Immature natural killer cell (primary cell): Measurements from ENCODE around the gene NAT10. TPM values are rescaled to one million over a fixed set of nuclear protein-coding genes. Genes with fewer than 3 reads are reported as not detected.
"Not testable (repeated sequence)": the region's sequence is repeated elsewhere in the genome, so short reads cannot be mapped to it uniquely, and the experiment has no call there.

ENCODE experiments used
- DNase-seq, 3 donors: peaks; one replicate each; pipeline ENCODE4 v3.0.0; 2022; ENCODE audit warnings: mixed read lengths in 1 of 3
- H3K27ac Mint-ChIP-seq, 6 donors: one replicate each; pipeline ENCODE4 v1.8.0; 2020; ENCODE audit warnings: mixed read lengths in 6 of 6, mild to moderate bottlenecking in 5 of 6, inconsistent platforms in 4 of 6, moderate library complexity in 3 of 6
- H3K27me3 Mint-ChIP-seq, 3 donors: one replicate each; pipeline ENCODE4 v1.8.0; 2020 to 2021; ENCODE audit warnings: low read depth in 3 of 3, mild to moderate bottlenecking in 3 of 3, mixed read lengths in 3 of 3, moderate library complexity in 3 of 3, inconsistent platforms in 1 of 3
- H3K36me3 Mint-ChIP-seq, 3 donors: one replicate each; pipeline ENCODE4 v1.8.0; 2020; ENCODE audit warnings: mixed read lengths in 3 of 3, inconsistent platforms in 2 of 3, mild to moderate bottlenecking in 2 of 3
- H3K4me1 Mint-ChIP-seq, 2 donors: one replicate each; pipeline ENCODE4 v1.8.0; 2020; ENCODE audit warnings: inconsistent platforms in 2 of 2, mild to moderate bottlenecking in 2 of 2, mixed read lengths in 2 of 2, moderate library complexity in 1 of 2
- H3K4me3 Mint-ChIP-seq, 5 donors: one replicate each; pipeline ENCODE4 v1.8.0; 2020; ENCODE audit warnings: mild to moderate bottlenecking in 5 of 5, mixed read lengths in 5 of 5, inconsistent platforms in 3 of 5, moderate library complexity in 3 of 5
- H3K9me3 Mint-ChIP-seq, 6 donors: one replicate each; pipeline ENCODE4 v1.8.0; 2020; ENCODE audit warnings: mild to moderate bottlenecking in 6 of 6, mixed read lengths in 6 of 6, inconsistent platforms in 4 of 6, moderate library complexity in 3 of 6
- polyA plus RNA-seq, 3 donors: library from polyadenylated mRNA; unstranded; fragments of 300-500 nt; fragmentation: Illumina TruSeq; gene quantifications; one replicate each; pipeline ENCODE4 v1.2.3, GENCODE V29; 2021

Gene NAT10
- polyA plus RNA-seq, 3 donors from 2014 or later, result 7.7 to 31.8 (median 16.8) TPM

GRCh38 chr11:34075178-34075820 lies 30.1 kb upstream of the NAT10 start:
- Mint-ChIP-seq H3K27ac (peak overlapping the region in 4 of 6 donors; percentile 11 to 75 (median 19)), H3K9me3 (no peaks in the 10 kb centered on the region), H3K27me3 (peaks cover 0 to 1% (median 0%) of the 10 kb centered on the region in 3 donors), H3K4me1 (peaks cover 33 to 72% of the 10 kb centered on the region in 2 donors), H3K36me3 (peaks cover 16 to 34% (median 20%) of the 10 kb centered on the region in 3 donors), H3K4me3 (no peak overlapping the region)
- DNase-seq, result no peak

DNA sequence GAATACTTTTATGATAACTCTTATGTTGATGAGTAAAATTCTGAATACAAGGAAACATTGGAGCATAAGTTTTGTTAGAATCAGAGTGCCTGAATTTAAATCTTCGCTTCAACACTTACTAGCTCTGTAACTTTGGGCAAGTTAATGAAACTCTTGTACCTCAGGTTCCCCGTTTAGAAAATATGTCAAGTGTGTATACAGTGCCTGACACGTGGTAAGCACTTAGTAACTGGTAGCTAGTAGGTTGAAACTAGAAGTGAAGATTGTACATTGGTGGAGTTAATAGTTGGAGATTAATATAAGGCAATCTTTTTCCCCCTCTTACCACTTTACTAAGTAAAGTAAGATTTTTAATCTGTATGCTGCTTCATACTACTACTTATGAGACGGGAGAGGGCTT lies 24.8 kb upstream of the NAT10 start:
- no peak for DNase-seq
- Mint-ChIP-seq H3K4me1 (peaks cover 6 to 42% of the 10 kb centered on the region in 2 donors), H3K27ac (no peak overlapping the region), H3K27me3 (peaks cover 0 to 1% (median 0%) of the 10 kb centered on the region in 3 donors), H3K9me3 (no peaks in the 10 kb centered on the region), H3K36me3 (peaks cover 24 to 58% (median 38%) of the 10 kb centered on the region in 3 donors), H3K4me3 (no peak overlapping the region)

DNA sequence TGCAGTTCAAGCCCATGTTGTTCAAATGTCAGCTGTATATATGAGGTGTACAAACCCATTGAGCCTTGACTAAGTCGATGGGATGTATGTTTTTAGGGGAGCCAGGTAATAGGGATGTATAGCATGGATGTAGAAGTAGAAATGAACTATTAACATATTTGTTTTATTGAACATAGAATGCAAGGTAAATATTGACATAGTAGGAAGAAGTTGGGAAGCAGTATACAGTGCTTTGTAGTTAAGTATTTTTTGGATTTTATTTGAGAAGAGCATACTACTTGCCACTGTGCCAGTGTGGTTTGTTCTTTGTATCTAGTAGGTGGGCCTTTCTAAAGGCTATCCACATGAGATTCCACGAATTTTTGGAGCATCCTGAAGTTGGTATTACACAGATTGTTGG lies 20.8 kb upstream of the NAT10 start:
- Mint-ChIP-seq H3K27ac (peak overlapping the region in 4 of 6 donors; percentile 0 to 88 (median 39)), H3K36me3 (peaks cover 8 to 58% (median 32%) of the 10 kb centered on the region in 3 donors)

GRCh38 chr11:34086554-34087283 lies 18.7 kb upstream of the NAT10 start:
- DNase-seq, result peak in 1 of 3 donors; percentile 19
- H3K9me3 Mint-ChIP-seq, result no peaks in the 10 kb centered on the region
- H3K27me3 Mint-ChIP-seq, result peaks cover 0 to 2% (median 0%) of the 10 kb centered on the region in 3 donors
- H3K4me1 Mint-ChIP-seq, result peaks cover 4 to 33% of the 10 kb centered on the region in 2 donors
- peak overlapping the region in 3 of 6 donors; percentile 17 to 73 (median 53) for H3K27ac Mint-ChIP-seq
- peak overlapping the region in 2 of 5 donors; percentile 40 to 55 for H3K4me3 Mint-ChIP-seq
- peaks cover 17 to 65% (median 38%) of the 10 kb centered on the region in 3 donors for H3K36me3 Mint-ChIP-seq

More for the DNA sequence above, 20.8 kb upstream of the NAT10 start:
- Mint-ChIP-seq H3K4me1 (peaks cover 4 to 33% of the 10 kb centered on the region in 2 donors), H3K4me3 (no peak overlapping the region), H3K27me3 (peaks cover 0 to 3% (median 0%) of the 10 kb centered on the region in 3 donors), H3K9me3 (no peaks in the 10 kb centered on the region)
- no peak for DNase-seq

DNA sequence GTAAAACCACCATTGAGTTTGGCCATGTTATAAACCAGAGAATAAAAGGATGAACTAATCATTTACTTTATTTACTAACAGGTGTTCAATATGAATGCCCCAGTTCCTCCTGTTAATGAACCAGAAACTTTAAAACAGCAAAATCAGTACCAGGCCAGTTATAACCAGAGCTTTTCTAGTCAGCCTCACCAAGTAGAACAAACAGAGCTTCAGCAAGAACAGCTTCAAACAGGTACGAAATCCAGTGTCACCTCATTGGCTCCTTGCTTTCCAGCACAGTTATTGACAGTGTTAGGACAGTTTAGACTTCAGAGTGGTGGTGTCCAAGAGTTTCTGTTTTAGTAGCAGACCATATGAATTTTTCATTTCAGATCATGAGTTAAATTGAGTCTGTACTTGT lies 13.6 kb upstream of the NAT10 start:
- Mint-ChIP-seq H3K27me3 (peaks cover 0 to 2% (median 0%) of the 10 kb centered on the region in 3 donors), H3K4me3 (no peak overlapping the region), H3K4me1 (peaks cover 1 to 12% of the 10 kb centered on the region in 2 donors), H3K27ac (peak overlapping the region in 4 of 6 donors; percentile 4 to 66 (median 34)), H3K9me3 (no peaks in the 10 kb centered on the region), H3K36me3 (peaks cover 19 to 55% (median 21%) of the 10 kb centered on the region in 3 donors)
- no peak for DNase-seq

DNA sequence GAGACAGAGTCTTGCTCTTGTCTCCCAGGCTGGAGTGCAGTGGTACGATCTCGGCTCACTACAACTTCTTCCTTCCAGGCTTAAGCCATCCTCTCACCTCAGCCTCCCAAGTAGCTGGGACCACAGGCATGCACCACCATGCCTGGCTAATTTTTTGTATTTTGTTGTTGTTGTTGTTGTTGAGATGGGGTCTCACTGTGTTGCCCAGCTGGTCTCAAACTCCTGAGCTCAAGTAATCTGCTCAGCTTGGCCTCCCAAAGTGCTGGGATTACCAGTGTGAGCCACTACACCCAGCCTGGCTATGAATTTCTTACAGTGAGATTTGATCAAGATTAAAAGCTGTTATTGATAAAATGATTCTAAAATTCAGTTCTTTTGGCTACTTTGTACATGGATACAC lies 10.5 kb upstream of the NAT10 start:
- Mint-ChIP-seq H3K27ac (peak overlapping the region in 1 of 6 donors; percentile 11), H3K36me3 (peaks cover 28 to 56% (median 29%) of the 10 kb centered on the region in 3 donors)
- not testable (repeated sequence) for H3K4me3 Mint-ChIP-seq, H3K9me3 Mint-ChIP-seq, DNase-seq, H3K27me3 Mint-ChIP-seq, H3K4me1 Mint-ChIP-seq

GRCh38 chr11:34098813-34099212 lies 6.6 kb upstream of the NAT10 start:
- Mint-ChIP-seq H3K9me3 (no peaks in the 10 kb centered on the region), H3K4me3 (no peak overlapping the region), H3K27ac (peak overlapping the region in 1 of 6 donors; percentile 39), H3K27me3 (peaks cover 0 to 5% (median under 1%) of the 10 kb centered on the region in 3 donors), H3K4me1 (peaks cover 0 to 14% of the 10 kb centered on the region in 2 donors), H3K36me3 (peaks cover 15 to 27% (median 18%) of the 10 kb centered on the region in 3 donors)
- no peak for DNase-seq

DNA sequence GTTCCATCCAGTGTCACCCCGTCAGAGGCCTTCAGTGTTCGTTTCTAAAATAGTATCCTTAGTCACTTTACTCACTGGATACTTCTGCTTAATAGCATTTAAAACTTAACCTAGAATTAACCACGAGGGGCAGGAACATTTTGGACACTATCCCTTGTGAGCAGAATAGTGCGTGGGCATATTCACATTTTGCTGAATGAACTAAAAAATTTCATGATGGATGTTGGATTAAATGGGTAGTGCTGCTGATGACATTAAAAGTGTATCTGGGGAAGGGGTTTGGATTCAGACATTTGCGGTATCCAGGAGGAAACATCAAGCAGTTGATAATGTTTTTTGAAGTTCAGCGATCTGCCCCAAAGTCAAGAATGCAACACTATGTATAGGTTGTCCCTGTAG lies 750 bp upstream of the NAT10 start:
- Mint-ChIP-seq H3K27me3 (peaks cover 11 to 22% (median 17%) of the 10 kb centered on the region in 3 donors), H3K4me1 (peaks cover 34 to 50% of the 10 kb centered on the region in 2 donors), H3K36me3 (peaks cover 3 to 12% (median 8%) of the 10 kb centered on the region in 3 donors)

DNA sequence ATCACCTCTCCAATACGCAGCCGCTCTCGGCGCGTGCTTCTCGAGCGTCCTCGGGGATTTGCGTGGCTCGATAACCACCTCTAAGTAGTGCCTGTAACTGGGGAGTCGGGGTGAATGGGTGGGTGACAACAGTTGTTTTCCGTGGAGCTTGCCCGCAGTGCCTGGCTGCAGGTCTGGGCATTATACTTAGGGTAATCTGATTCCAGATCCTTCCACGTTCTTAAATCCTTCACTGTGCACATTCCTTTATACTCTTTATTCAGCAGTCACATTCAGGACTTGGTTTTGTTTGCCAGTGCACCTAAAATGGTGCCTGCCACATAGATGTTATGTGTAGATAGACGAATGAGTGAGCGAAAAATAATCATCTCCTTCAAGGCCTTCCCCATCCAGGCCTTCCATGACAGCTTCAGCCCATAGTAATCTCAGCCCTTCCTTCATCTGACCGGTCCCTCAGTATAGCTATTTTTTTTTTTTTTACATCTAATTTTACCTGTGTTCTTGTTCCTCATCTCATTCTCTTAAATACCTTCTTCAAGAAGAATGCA lies 602 bp downstream of the NAT10 start:
- H3K9me3 Mint-ChIP-seq, result no peaks in the 10 kb centered on the region

More for the DNA sequence above, 750 bp upstream of the NAT10 start:
- Mint-ChIP-seq H3K9me3 (no peaks in the 10 kb centered on the region), H3K27ac (peak overlapping the region; percentile 98 to 99 (median 98)), H3K4me3 (peak overlapping the region; percentile 95 to 98 (median 97))
- DNase-seq, result no peak

GRCh38 chr11:34111722-34112270 lies 6.4 kb downstream of the NAT10 start:
- Mint-ChIP-seq H3K4me1 (peaks cover 10 to 15% of the 10 kb centered on the region in 2 donors), H3K9me3 (no peaks in the 10 kb centered on the region), H3K4me3 (no peak overlapping the region), H3K27ac (no peak overlapping the region), H3K27me3 (peaks cover 0 to 2% (median 0%) of the 10 kb centered on the region in 3 donors), H3K36me3 (peaks cover 28 to 54% (median 43%) of the 10 kb centered on the region in 3 donors)
- DNase-seq, result no peak

More for the DNA sequence above, 602 bp downstream of the NAT10 start:
- peaks cover 11 to 22% (median 17%) of the 10 kb centered on the region in 3 donors for H3K27me3 Mint-ChIP-seq
- peaks cover 3 to 17% (median 12%) of the 10 kb centered on the region in 3 donors for H3K36me3 Mint-ChIP-seq
- peaks cover 34 to 50% of the 10 kb centered on the region in 2 donors for H3K4me1 Mint-ChIP-seq
- DNase-seq, result no peak
- peak overlapping the region; percentile 98 to 99 (median 98) for H3K27ac Mint-ChIP-seq
- H3K4me3 Mint-ChIP-seq, result peak overlapping the region; percentile 95 to 98 (median 97)

DNA sequence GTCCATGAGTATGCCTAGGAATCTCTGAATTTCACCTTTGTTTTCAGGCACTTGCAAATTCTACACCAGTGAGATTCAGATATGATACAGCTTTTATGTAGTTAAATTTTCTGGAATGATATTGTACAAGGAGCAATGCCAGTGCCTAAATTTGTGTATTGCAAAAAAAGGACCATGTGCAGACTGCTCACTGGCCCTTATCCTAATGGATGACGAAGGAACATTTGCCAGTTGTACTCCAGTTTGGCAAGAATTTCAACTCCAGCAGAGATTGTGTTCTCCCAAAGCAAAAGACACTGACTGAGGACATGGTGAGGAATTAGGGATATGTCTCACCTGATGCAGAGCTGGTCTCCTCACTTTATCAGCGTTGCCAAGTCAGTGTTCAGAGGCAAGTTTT lies 8.6 kb downstream of the NAT10 start:
- peaks cover 1 to 7% of the 10 kb centered on the region in 2 donors for H3K4me1 Mint-ChIP-seq
- peaks cover 0 to 2% (median 0%) of the 10 kb centered on the region in 3 donors for H3K27me3 Mint-ChIP-seq
- peaks cover 0 to 2% (median 0%) of the 10 kb centered on the region in 6 donors for H3K9me3 Mint-ChIP-seq
- DNase-seq, result no peak
- no peak overlapping the region for H3K4me3 Mint-ChIP-seq
- H3K27ac Mint-ChIP-seq, result no peak overlapping the region
- H3K36me3 Mint-ChIP-seq, result peaks cover 36 to 70% (median 53%) of the 10 kb centered on the region in 3 donors

- DNase-seq, result no peak
- Mint-ChIP-seq H3K4me1 (peaks cover 0 to 2% of the 10 kb centered on the region in 2 donors), H3K36me3 (peaks cover 37 to 69% (median 49%) of the 10 kb centered on the region in 3 donors), H3K4me3 (no peak overlapping the region), H3K27ac (peak overlapping the region in 1 of 6 donors; percentile 45), H3K27me3 (peaks cover 0 to 2% (median 0%) of the 10 kb centered on the region in 3 donors), H3K9me3 (peaks cover 0 to 2% (median 0%) of the 10 kb centered on the region in 6 donors)
These were observed 9.0 kb downstream of the NAT10 start for GRCh38 chr11:34114471-34114870.

GRCh38 chr11:34120651-34121050 lies 15.2 kb downstream of the NAT10 start:
- Mint-ChIP-seq H3K27ac (no peak overlapping the region), H3K4me3 (no peak overlapping the region), H3K27me3 (peaks cover 2 to 6% (median 3%) of the 10 kb centered on the region in 3 donors), H3K36me3 (peaks cover 50 to 72% (median 57%) of the 10 kb centered on the region in 3 donors), H3K9me3 (peaks cover 0 to 2% (median 0%) of the 10 kb centered on the region in 6 donors), H3K4me1 (no peaks in the 10 kb centered on the region)
- no peak for DNase-seq
